Measurements from ENCODE around the gene CHRNA9. TPM values are rescaled to one million over a fixed set of nuclear protein-coding genes. Genes with fewer than 3 reads are reported as not detected.
A peak's percentile ranks its signal among the peaks of the same experiment; 100 is the strongest.

Gene CHRNA9
- polyA plus RNA-seq, 1 donor (not counting 4 experiments of a cell fraction or from before 2014, with no cell fraction given) = 0.03 TPM

DNA sequence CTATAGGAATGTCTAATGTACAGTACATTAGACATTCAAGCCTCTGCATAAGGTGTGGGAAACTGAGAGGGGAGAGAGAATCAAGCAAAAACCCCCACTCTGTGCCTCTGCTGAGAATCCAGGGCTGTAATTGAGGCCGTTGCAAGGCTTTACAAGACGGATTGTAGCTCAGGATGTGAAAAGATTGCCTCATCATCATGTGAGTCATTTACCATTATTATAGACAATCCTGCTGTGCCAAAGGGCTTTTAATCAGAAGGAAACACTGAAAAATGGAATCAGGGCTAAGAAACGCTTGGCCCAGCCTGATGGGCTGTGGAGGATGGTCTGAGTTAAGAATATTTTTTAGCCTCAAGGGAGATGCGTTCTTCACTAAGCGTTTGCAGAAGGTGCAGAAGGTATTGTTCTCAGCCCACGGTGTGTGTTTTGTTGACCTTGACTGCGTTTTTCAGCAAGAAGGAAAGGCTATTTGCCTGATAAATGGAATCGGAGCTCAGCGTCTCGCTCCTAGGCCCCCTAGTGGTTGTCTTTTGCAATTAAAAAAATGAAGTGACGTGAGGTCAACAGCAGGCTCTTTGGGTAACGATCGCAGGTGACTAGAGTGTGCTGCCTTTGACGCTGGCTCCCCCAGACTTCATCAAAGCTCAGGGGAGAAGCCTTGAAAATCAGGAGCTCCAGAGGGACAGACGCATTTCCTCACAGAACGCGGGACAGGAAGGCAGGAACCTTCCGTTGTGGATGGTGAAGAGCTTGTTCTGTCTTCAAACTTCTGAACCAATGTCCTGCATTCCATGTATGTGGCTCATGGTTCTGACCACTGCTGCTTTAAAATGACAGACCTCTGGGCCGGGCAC, 18.1 kb upstream of the CHRNA9 start:
- Histone ChIP-seq H3K4me3 (ENCODE audit: control insufficient read depth in 2 of 3, extremely low read depth in 1 of 3, insufficient read depth in 2 of 3, low read depth in 1 of 3, low read length in 3 of 3) (peak overlapping the region; percentile 23 to 64 (median 37)), H3K9me1 (ENCODE audit: control insufficient read depth, extremely low read depth, insufficient read depth, low read length) (no peaks in the 10 kb centered on the region), H3K27me3 (ENCODE audit: control insufficient read depth, extremely low read depth, insufficient read depth, low read length) (no peaks in the 10 kb centered on the region), H3K9ac (ENCODE audit: control insufficient read depth, extremely low read depth, insufficient read depth, low read length) (peak overlapping the region; percentile 79), H3K27ac (ENCODE audit: control insufficient read depth, insufficient read depth, low read length) (peak overlapping the region; percentile 89), H4K20me1 (ENCODE audit: control insufficient read depth, extremely low read depth, insufficient read depth, low read length) (no peaks in the 10 kb centered on the region), H3K36me3 (ENCODE audit: control insufficient read depth in 2 of 2, extremely low read depth in 1 of 2, insufficient read depth in 2 of 2, low read length in 2 of 2) (no peaks in the 10 kb centered on the region), H3K4me2 (ENCODE audit: control insufficient read depth, extremely low read depth, insufficient read depth, low read depth, low read length) (peak overlapping the region; percentile 80), H3K9me3 (ENCODE audit: control insufficient read depth, low read depth, low read length) (no peaks in the 10 kb centered on the region), H3K4me1 (ENCODE audit: control insufficient read depth, extremely low read depth, insufficient read depth, low read length) (peaks cover 20% of the 10 kb centered on the region), H3K79me2 (ENCODE audit: control insufficient read depth, insufficient read depth, low read length) (no peaks in the 10 kb centered on the region), H2AFZ (ENCODE audit: control insufficient read depth, low read length) (peak overlapping the region; percentile 94)
- TF ChIP-seq EZH2 (IDR thresholded peaks at IDR 0.05; ENCODE audit: low read length) = no peak
- TF ChIP-seq, protein P1, sequence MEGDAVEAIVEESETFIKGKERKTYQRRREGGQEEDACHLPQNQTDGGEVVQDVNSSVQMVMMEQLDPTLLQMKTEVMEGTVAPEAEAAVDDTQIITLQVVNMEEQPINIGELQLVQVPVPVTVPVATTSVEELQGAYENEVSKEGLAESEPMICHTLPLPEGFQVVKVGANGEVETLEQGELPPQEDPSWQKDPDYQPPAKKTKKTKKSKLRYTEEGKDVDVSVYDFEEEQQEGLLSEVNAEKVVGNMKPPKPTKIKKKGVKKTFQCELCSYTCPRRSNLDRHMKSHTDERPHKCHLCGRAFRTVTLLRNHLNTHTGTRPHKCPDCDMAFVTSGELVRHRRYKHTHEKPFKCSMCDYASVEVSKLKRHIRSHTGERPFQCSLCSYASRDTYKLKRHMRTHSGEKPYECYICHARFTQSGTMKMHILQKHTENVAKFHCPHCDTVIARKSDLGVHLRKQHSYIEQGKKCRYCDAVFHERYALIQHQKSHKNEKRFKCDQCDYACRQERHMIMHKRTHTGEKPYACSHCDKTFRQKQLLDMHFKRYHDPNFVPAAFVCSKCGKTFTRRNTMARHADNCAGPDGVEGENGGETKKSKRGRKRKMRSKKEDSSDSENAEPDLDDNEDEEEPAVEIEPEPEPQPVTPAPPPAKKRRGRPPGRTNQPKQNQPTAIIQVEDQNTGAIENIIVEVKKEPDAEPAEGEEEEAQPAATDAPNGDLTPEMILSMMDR (optimal IDR thresholded peaks at IDR 0.05 in 1 of 3, IDR thresholded peaks at IDR 0.05 in 1 of 3, conservative IDR thresholded peaks at IDR 0.05 in 1 of 3; ENCODE audit: extremely low read depth in 1 of 3, insufficient read depth in 2 of 3, low read length in 3 of 3) = peak; percentile 70 to 82 (median 76)
- FAIRE-seq (peak; percentile 85), DNase-seq (ENCODE audit: low read depth, low spot score) (peak; percentile 64)
- dilution Hi-C loops (cut with MboI; ENCODE audit: extremely low pct_ligation_motif_present, low sequenced_read_pairs) = no loop called here

DNA sequence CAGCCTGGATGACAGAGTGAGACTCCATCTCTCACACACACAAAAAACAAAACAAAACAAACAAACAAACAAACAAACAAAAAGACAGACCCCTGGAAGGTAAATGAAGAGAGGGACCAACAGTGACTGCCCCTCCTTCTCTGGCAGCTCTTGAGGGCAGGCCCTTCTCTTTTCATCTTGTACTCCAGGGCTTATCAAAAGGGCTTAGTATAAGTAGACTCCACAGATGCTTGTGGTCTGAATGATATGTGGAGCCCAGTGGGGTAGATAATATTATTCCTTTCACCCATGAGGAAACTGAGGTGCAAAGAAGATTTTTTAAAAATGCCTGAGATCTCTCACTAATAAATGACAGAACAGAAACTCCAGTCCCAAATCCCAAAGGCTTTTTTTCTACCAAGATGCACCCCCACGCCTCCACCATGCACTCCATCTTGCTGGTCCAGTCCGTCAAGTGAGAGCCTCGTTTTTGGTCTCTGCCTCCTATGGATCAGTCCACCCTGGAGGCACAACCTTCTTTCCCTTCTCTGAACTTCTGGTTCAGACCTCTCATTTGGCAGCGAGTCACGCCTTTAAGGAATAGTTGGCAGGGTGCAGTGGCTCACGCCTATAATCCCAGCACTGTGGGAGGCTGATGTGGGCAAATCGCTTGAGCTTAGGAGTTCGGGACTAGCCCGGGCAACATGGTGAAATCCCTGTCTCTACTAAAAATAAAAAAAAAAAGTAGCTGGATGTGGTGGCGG, 17.0 kb upstream of the CHRNA9 start:
- peaks cover 22% of the 10 kb centered on the region for H3K4me1 ChIP-seq (ENCODE audit: control insufficient read depth, extremely low read depth, insufficient read depth, low read length)
- no peak for DNase-seq (ENCODE audit: low read depth, low spot score)
- H4K20me1 ChIP-seq (ENCODE audit: control insufficient read depth, extremely low read depth, insufficient read depth, low read length) = no peaks in the 10 kb centered on the region
- TF ChIP-seq, protein P1 (optimal IDR thresholded peaks at IDR 0.05 in 1 of 3, IDR thresholded peaks at IDR 0.05 in 1 of 3, conservative IDR thresholded peaks at IDR 0.05 in 1 of 3; ENCODE audit: extremely low read depth in 1 of 3, insufficient read depth in 2 of 3, low read length in 3 of 3) = no peak
- TF ChIP-seq EZH2 (IDR thresholded peaks at IDR 0.05; ENCODE audit: low read length) = no peak
- H3K4me3 ChIP-seq (ENCODE audit: control insufficient read depth in 2 of 3, extremely low read depth in 1 of 3, insufficient read depth in 2 of 3, low read depth in 1 of 3, low read length in 3 of 3) = no peak overlapping the region
- no peaks in the 10 kb centered on the region for H3K9me1 ChIP-seq (ENCODE audit: control insufficient read depth, extremely low read depth, insufficient read depth, low read length)
- H3K9me3 ChIP-seq (ENCODE audit: control insufficient read depth, low read depth, low read length) = no peaks in the 10 kb centered on the region
- no peaks in the 10 kb centered on the region for H3K27me3 ChIP-seq (ENCODE audit: control insufficient read depth, extremely low read depth, insufficient read depth, low read length)
- FAIRE-seq = no peak
- H3K4me2 ChIP-seq (ENCODE audit: control insufficient read depth, extremely low read depth, insufficient read depth, low read depth, low read length) = no peak overlapping the region
- no peaks in the 10 kb centered on the region for H3K36me3 ChIP-seq (ENCODE audit: control insufficient read depth in 2 of 2, extremely low read depth in 1 of 2, insufficient read depth in 2 of 2, low read length in 2 of 2)
- no peak overlapping the region for H3K27ac ChIP-seq (ENCODE audit: control insufficient read depth, insufficient read depth, low read length)
- peak overlapping the region; percentile 61 for H2AFZ ChIP-seq (ENCODE audit: control insufficient read depth, low read length)
- no peaks in the 10 kb centered on the region for H3K79me2 ChIP-seq (ENCODE audit: control insufficient read depth, insufficient read depth, low read length)
- H3K9ac ChIP-seq (ENCODE audit: control insufficient read depth, extremely low read depth, insufficient read depth, low read length) = no peak overlapping the region
- dilution Hi-C loops (cut with MboI; ENCODE audit: extremely low pct_ligation_motif_present, low sequenced_read_pairs) = no loop called here

Data from keratinocyte (primary cell).